H1 (cell line): ENCODE data around the gene NMRAL1. TPM values are rescaled to one million over a fixed set of nuclear protein-coding genes. Genes with fewer than 3 reads are reported as not detected.

Source experiments
- ASH2L ChIP-seq: fragments of 200-600, 300-600 bp; sonication (generic); IDR thresholded peaks from one replicate; pipeline ENCODE4 v1.7.1; 2017; ENCODE audit warnings: low read length
- BACH1 ChIP-seq: IDR thresholded peaks from 2 replicates; pipeline ENCODE4 v1.6.1; 2012; ENCODE audit warnings: low read length, improper control_type of control experiment
- BCL11A ChIP-seq, 2 experiments: IDR thresholded peaks; one replicate each; pipeline ENCODE4 v1.6.1; 2011; ENCODE audit warnings: low read depth in 2 of 2, low read length in 2 of 2, mild to moderate bottlenecking in 2 of 2
- BRCA1 ChIP-seq: IDR thresholded peaks from 2 replicates; pipeline ENCODE4 v1.6.1; 2012; ENCODE audit warnings: low read depth, low read length, improper control_type of control experiment
- CBX8 ChIP-seq: fragments of 300-800, 300-1000 bp; sonication (generic); IDR thresholded peaks from 2 replicates; pipeline ENCODE4 v1.7.1; 2016; ENCODE audit warnings: low read depth, low read length, borderline replicate concordance
- CREB1 ChIP-seq: IDR thresholded peaks from 2 replicates; pipeline ENCODE4 v1.6.1; 2012; ENCODE audit warnings: inconsistent platforms
- CTBP2 ChIP-seq: IDR thresholded peaks from 2 replicates; pipeline ENCODE4 v1.7.0; 2011; ENCODE audit warnings: borderline replicate concordance, mild to moderate bottlenecking, moderate library complexity, mixed read lengths, low read length; ENCODE audit not compliant: insufficient read depth, insufficient read length
- EP300 ChIP-seq, 2 experiments: IDR thresholded peaks; 1 replicate in 1 of 2; 2 replicates in 1 of 2; pipeline ENCODE4 v1.6.1; 2011 to 2012; ENCODE audit warnings: low read depth in 2 of 2, low read length in 2 of 2, mild to moderate bottlenecking in 2 of 2, borderline replicate concordance in 1 of 2, inconsistent platforms in 1 of 2, moderate library complexity in 1 of 2
- GTF2F1 ChIP-seq: IDR thresholded peaks from 2 replicates; pipeline ENCODE4 v1.6.1; 2012; ENCODE audit warnings: low read depth, low read length, improper control_type of control experiment, borderline replicate concordance
- HDAC6 ChIP-seq: IDR thresholded peaks from one replicate; pipeline ENCODE4 v1.7.1; 2012; ENCODE audit warnings: low read depth, mild to moderate bottlenecking, inconsistent platforms, low read length, moderate library complexity
- JUN ChIP-seq: IDR thresholded peaks from 2 replicates; pipeline ENCODE4 v1.6.1; 2011; ENCODE audit warnings: low read depth, mild to moderate bottlenecking, improper control_type of control experiment, low read length
- JUND ChIP-seq: IDR thresholded peaks from 2 replicates; pipeline ENCODE4 v1.6.1; 2011; ENCODE audit warnings: mild to moderate bottlenecking, improper control_type of control experiment, low read length
- KDM1A ChIP-seq: fragments of 200-600, 300-600 bp; sonication (generic); IDR thresholded peaks from 2 replicates; pipeline ENCODE4 v1.7.1; 2016; ENCODE audit warnings: mild to moderate bottlenecking, low read length, borderline replicate concordance
- KDM5A ChIP-seq: fragments of 200-600 bp; IDR thresholded peaks from 2 replicates; pipeline ENCODE4 v1.7.1; 2012; ENCODE audit warnings: mild to moderate bottlenecking, low read length, inconsistent platforms, mixed read lengths
- NANOG ChIP-seq: IDR thresholded peaks from 2 replicates; pipeline ENCODE4 v1.6.1; 2011; ENCODE audit warnings: low read length, low read depth, mild to moderate bottlenecking, inconsistent platforms; ENCODE audit not compliant: insufficient read depth, poor library complexity, severe bottlenecking
- RNF2 ChIP-seq: fragments of 200-900, 300-1000 bp; sonication (generic); IDR thresholded peaks from 2 replicates; pipeline ENCODE4 v1.7.1; 2016; ENCODE audit warnings: borderline replicate concordance, low read depth, mild to moderate bottlenecking, antibody characterized with exemption, low read length; ENCODE audit not compliant: poor library complexity, severe bottlenecking; ENCODE audit errors: missing control alignments
- SIX5 ChIP-seq: IDR thresholded peaks from 2 replicates; pipeline ENCODE4 v1.6.1; 2011; ENCODE audit warnings: mild to moderate bottlenecking, low read depth, low read length
- SP1 ChIP-seq: IDR thresholded peaks from 2 replicates; pipeline ENCODE4 v1.6.1; 2011; ENCODE audit warnings: low read depth, low read length
- SP2 ChIP-seq: IDR thresholded peaks from 2 replicates; pipeline ENCODE4 v1.6.1; 2012; ENCODE audit warnings: mild to moderate bottlenecking, low read length, inconsistent platforms
- SP4 ChIP-seq: IDR thresholded peaks from 2 replicates; pipeline ENCODE4 v1.6.1; 2012; ENCODE audit warnings: low read length, inconsistent platforms
- SUZ12 ChIP-seq: fragments of 200-600 bp; sonication (generic); IDR thresholded peaks from 2 replicates; pipeline ENCODE4 v1.6.1; 2012; ENCODE audit warnings: mild to moderate bottlenecking, inconsistent platforms, low read length, moderate library complexity, mixed read lengths
- TAF7 ChIP-seq: optimal IDR thresholded peaks from 2 replicates; pipeline ENCODE3; 2011; ENCODE audit warnings: low read depth, mild to moderate bottlenecking, inconsistent platforms, low read length, moderate library complexity, borderline replicate concordance
- ZNF274 ChIP-seq: IDR thresholded peaks from 2 replicates; pipeline ENCODE4 v1.7.0; 2012; ENCODE audit warnings: low read length, borderline replicate concordance; ENCODE audit errors: extremely low read depth
- polyA plus RNA-seq, 7 experiments: library from polyadenylated mRNA; depleted of rRNA in 3 of 7; stranded (reverse) in 5 of 7; unstranded in 2 of 7; fragments of >200 nt in 5 of 7; fragments of 200-250 nt in 2 of 7; gene quantifications; 1 replicate in 5 of 7; 2 replicates in 1 of 7; 4 replicates in 1 of 7; pipeline versions ENCODE4 v1.2.1 to v1.2.3, GENCODE V29; 2011 to 2013; ENCODE audit warnings: missing spikeins in 2 of 7, mixed read lengths in 2 of 7
- total RNA-seq: library from RNA; stranded (reverse); fragmentation: NEBNext Ultra II Directional; extraction: Animal tissue kit (Norgen Biotek cat#: 25700); gene quantifications from 2 replicates; pipeline ENCODE4 v1.2.1, GENCODE V29; 2021

NMRAL1 gene
- total and polyA plus RNA-seq, 2 of the 8 experiments (the other 6 are each of a cell fraction or from before 2014, with no cell fraction given) = 66.8 to 143 TPM

- no peak for TF ChIP-seq SP1
- no peak for TF ChIP-seq JUN
- peak; percentile 47; the same call in 1 of the 2 replicates for TF ChIP-seq JUND
- TF ChIP-seq KDM5A = no peak
- no peak for TF ChIP-seq SP2
- no peak for TF ChIP-seq ASH2L
- no peak for TF ChIP-seq EP300 (IDR thresholded peaks at IDR 0.05; ENCODE audit: borderline replicate concordance in 1 of 2, low read depth in 2 of 2, low read length in 2 of 2)
- TF ChIP-seq KDM1A = no peak
- TF ChIP-seq NANOG = no peak
- no peak for TF ChIP-seq SIX5
- TF ChIP-seq BCL11A (IDR thresholded peaks at IDR 0.05; ENCODE audit: low read depth in 2 of 2, low read length in 2 of 2) = no peak
- TF ChIP-seq CBX8 = no peak
- no peak for TF ChIP-seq CREB1
- TF ChIP-seq ZNF274 = no peak
- no peak for TF ChIP-seq SUZ12
- TF ChIP-seq TAF7 = no peak
- TF ChIP-seq BRCA1 = no peak
- no peak for TF ChIP-seq CTBP2
- TF ChIP-seq RNF2 = no peak
- no peak for TF ChIP-seq HDAC6
- no peak for TF ChIP-seq GTF2F1
- TF ChIP-seq BACH1 = no peak
- TF ChIP-seq SP4 = no peak
Measured at GRCh38 chr16:4517812-4518680, 43.6 kb upstream of the NMRAL1 start (continued).
